Measurements from ENCODE around the gene GNAI3. TPM values are rescaled to one million over a fixed set of nuclear protein-coding genes. Genes with fewer than 3 reads are reported as not detected.

GNAI3 gene
- total RNA-seq = 7.6 and 8.5 TPM in 2 replicates
- long read RNA-seq, full-length matches to known transcripts = 1,305 of 1,335 reads
- long read RNA-seq, partial matches to known transcripts = 19 of 1,335 reads
- long read RNA-seq, other reads (novel, unspliced or antisense) = 11 of 1,335 reads

GRCh38 chr1:109548321-109549267, at the start of gene GNAI3:
GNAI3 (plus strand) TSS chr1:109548615; CDS start chr1:109548721, 106 bp downstream.
- H3K27ac Mint-ChIP-seq (ENCODE audit: unreplicated experiment) = peak within 1 kb of the TSS; percentile 99
- no peaks in the 10 kb centered on the region for H3K27me3 Mint-ChIP-seq (ENCODE audit: unreplicated experiment)
- peak within 1 kb of the TSS; percentile 99 for H3K4me3 Mint-ChIP-seq (ENCODE audit: unreplicated experiment)
- H3K36me3 Mint-ChIP-seq (ENCODE audit: unreplicated experiment) = no peaks in the 10 kb centered on the region
- H3K9me3 Mint-ChIP-seq (ENCODE audit: unreplicated experiment) = no peaks in the 10 kb centered on the region
- peaks cover 48% of the 10 kb centered on the region for H3K4me1 Mint-ChIP-seq (ENCODE audit: unreplicated experiment)
- DNase-seq (ENCODE audit: extremely low spot score, unreplicated experiment) = peak; percentile 96
- TF ChIP-seq CTCF (IDR thresholded peaks at IDR 0.05) = no peak

- no peak for TF ChIP-seq CTCF (IDR thresholded peaks at IDR 0.05)
- DNase-seq (ENCODE audit: extremely low spot score, unreplicated experiment) = no peak
- Mint-ChIP-seq H3K27me3 (ENCODE audit: unreplicated experiment) (no peaks in the 10 kb centered on the region), H3K36me3 (ENCODE audit: unreplicated experiment) (peaks cover 9% of the 10 kb centered on the region), H3K4me1 (ENCODE audit: unreplicated experiment) (peaks cover 31% of the 10 kb centered on the region), H3K4me3 (ENCODE audit: unreplicated experiment) (no peak overlapping the region), H3K27ac (ENCODE audit: unreplicated experiment) (no peak overlapping the region), H3K9me3 (ENCODE audit: unreplicated experiment) (no peaks in the 10 kb centered on the region)
Measured at GRCh38 chr1:109499081-109499480, 49.3 kb upstream of the GNAI3 start.

- peak; percentile 51 for TF ChIP-seq CTCF (IDR thresholded peaks at IDR 0.05)
- Mint-ChIP-seq H3K4me1 (ENCODE audit: unreplicated experiment) (peaks cover 23% of the 10 kb centered on the region), H3K27me3 (ENCODE audit: unreplicated experiment) (no peaks in the 10 kb centered on the region), H3K9me3 (ENCODE audit: unreplicated experiment) (no peaks in the 10 kb centered on the region), H3K27ac (ENCODE audit: unreplicated experiment) (no peak overlapping the region), H3K4me3 (ENCODE audit: unreplicated experiment) (no peak overlapping the region), H3K36me3 (ENCODE audit: unreplicated experiment) (peaks cover 9% of the 10 kb centered on the region)
- DNase-seq (ENCODE audit: extremely low spot score, unreplicated experiment) = no peak
Measured at GRCh38 chr1:109499661-109500536, 48.5 kb upstream of the GNAI3 start.

GRCh38 chr1:109500941-109501381, 47.5 kb upstream of the GNAI3 start:
- Mint-ChIP-seq H3K4me3 (ENCODE audit: unreplicated experiment) (no peak overlapping the region), H3K36me3 (ENCODE audit: unreplicated experiment) (peaks cover 8% of the 10 kb centered on the region), H3K9me3 (ENCODE audit: unreplicated experiment) (no peaks in the 10 kb centered on the region), H3K4me1 (ENCODE audit: unreplicated experiment) (peaks cover 13% of the 10 kb centered on the region), H3K27ac (ENCODE audit: unreplicated experiment) (peak overlapping the region; percentile 8), H3K27me3 (ENCODE audit: unreplicated experiment) (no peaks in the 10 kb centered on the region)
- no peak for TF ChIP-seq CTCF (IDR thresholded peaks at IDR 0.05)
- DNase-seq (ENCODE audit: extremely low spot score, unreplicated experiment) = no peak

All from osteocyte (in vitro differentiated cells).